Adrenal gland (tissue), 12 donors: ENCODE results near the gene OPCML. TPM values are rescaled to one million over a fixed set of nuclear protein-coding genes. Genes with fewer than 3 reads are reported as not detected.

Experiments
- DNase-seq, 7 donors: peaks; one replicate each; pipeline ENCODE4 v3.0.0-alpha.2; 2019 to 2020
- H3K27ac ChIP-seq, 5 donors: fragments of 200-600 bp; sonication (generic) in 4 of 5; 1 replicate in 3 of 5; 2 replicates in 2 of 5; pipeline versions ENCODE4 v1.5.1 to v1.8.0; 2016 to 2020; ENCODE audit warnings: mild to moderate bottlenecking in 1 of 5
- H3K27me3 ChIP-seq: fragments of 200-600 bp; 2 replicates; pipeline ENCODE4 v1.8.0; 2021
- H3K36me3 ChIP-seq, 2 donors: fragments of 200-600 bp; replicated peaks in 1 of 2; 1 replicate in 1 of 2; 2 replicates in 1 of 2; pipeline versions ENCODE4 v1.5.1 to v1.8.0; 2018 to 2022
- H3K4me1 ChIP-seq, 2 donors: fragments of 200-600 bp; replicated peaks in 1 of 2; 1 replicate in 1 of 2; 2 replicates in 1 of 2; pipeline versions ENCODE4 v1.5.1 to v1.8.0; 2018 to 2021
- H3K4me3 ChIP-seq, 4 donors: fragments of 200-600 bp; sonication (generic) in 3 of 4; one replicate each; pipeline ENCODE4 v1.5.1; 2016 to 2018
- H3K9me3 ChIP-seq, 3 donors: fragments of 200-600 bp; sonication (generic) in 1 of 3; replicated peaks in 1 of 3; 1 replicate in 2 of 3; 2 replicates in 1 of 3; pipeline versions ENCODE4 v1.5.1 to v1.8.0; 2016 to 2021
- POLR2A ChIP-seq, 2 donors: fragments of 450-650 bp; IDR thresholded peaks; one replicate each; pipeline ENCODE4 v1.6.1; 2017; ENCODE audit warnings: antibody characterized with exemption in 2 of 2, mild to moderate bottlenecking in 2 of 2, moderate library complexity in 1 of 2
- WGBS, 4 donors: extraction: QIAGEN DNeasy Blood & Tissue Kit in 2 of 4; methylation state at CpG; one replicate each; pipeline versions ENCODE4 v1.1.5 to v1.1.7; 2013 to 2017; 5-methylcytosine and 5-hydroxymethylcytosine counted together
- intact Hi-C, 2 donors: fragments of 100-400 bp; cut with DNase I; formaldehyde crosslinking; loops; one replicate each; pipeline versions ENCODE4 v1.14.1 to v1.15.0; 2022 to 2023
- polyA plus RNA-seq, 3 donors: library from polyadenylated mRNA; stranded (reverse); fragments of 200-250 nt in 2 of 3; fragments of 350-450 nt in 1 of 3; fragmentation: Illumina TruSeq in 1 of 3; extraction: RNeasy Lipid Tissue Mini Kit (QIAGEN cat#74804) in 1 of 3; gene quantifications; one replicate each; pipeline ENCODE4 v1.2.3, GENCODE V29; 2013 to 2014
- total RNA-seq, 9 donors: library from RNA; depleted of rRNA in 4 of 9; stranded (reverse); fragments of >200 nt in 4 of 9; fragments of 120-200 nt in 1 of 9; fragmentation: NEBNext Ultra II Directional in 1 of 9; extraction: Animal tissue kit (Norgen Biotek cat#: 25700) in 1 of 9; gene quantifications; one replicate each; pipeline versions ENCODE4 v1.1.0 to v1.2.4, GENCODE V29; 2013 to 2023
- TF ChIP-seq, protein P1 (sequence below), 6 experiments: fragments of 450-650 bp in 4 of 6; fragments of 200-600 bp in 2 of 6; sonication (generic) in 1 of 6; IDR thresholded peaks; 1 replicate in 5 of 6; 2 replicates in 1 of 6; pipeline versions ENCODE4 v1.5.1 to v1.8.0; 2016 to 2021; ENCODE audit warnings: antibody characterized with exemption in 6 of 6, mild to moderate bottlenecking in 2 of 6, moderate library complexity in 1 of 6
- donor health status: healthy with polysubstance abuse.
- donor health status: Bipolar disorder and iron deficiency.
- donor health status: DM: yes; HTN: yes; CAD: no.
- donor health status: DM: no; HTN: no; CAD: no.
- donor health status: DM: no; HTN: no; CAD: no.
- donor health status: DM: yes; HTN: yes; CAD: no.

Gene OPCML
- total and polyA plus RNA-seq, 12 donors: 0.10 to 5.5 (median 0.72) TPM; not detected in 5

DNA sequence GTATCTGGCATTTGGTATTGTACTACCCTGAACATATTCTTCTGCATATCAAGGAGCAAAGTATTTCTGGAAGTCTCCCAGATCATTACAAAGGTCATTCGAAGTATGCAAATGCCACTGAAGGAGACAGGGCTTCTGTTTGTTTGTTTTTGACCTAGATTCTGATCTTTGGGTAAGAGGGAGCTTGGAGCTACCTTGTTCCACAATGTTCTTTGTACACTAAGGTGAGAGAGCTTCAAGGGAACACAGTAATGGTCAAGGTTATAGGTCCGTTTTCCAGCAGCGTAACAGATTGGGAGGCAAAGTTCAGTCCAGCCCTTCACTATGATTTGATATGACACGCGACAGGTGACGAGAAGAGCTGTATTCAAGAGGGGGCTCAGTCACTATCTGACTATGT lies 10.0 kb downstream of the OPCML start:
- Histone ChIP-seq H3K4me1 (no peaks in the 10 kb centered on the region), H3K27me3 (no peaks in the 10 kb centered on the region), H3K9me3 (no peaks in the 10 kb centered on the region), H3K4me3 (no peak overlapping the region), H3K27ac (no peak overlapping the region), H3K36me3 (no peaks in the 10 kb centered on the region)
- 71 to 89% (median 78%) methylated on average over 6 of the region's 6 CpGs for WGBS, 4 donors
- DNase-seq: no peak
- TF ChIP-seq, protein P1, sequence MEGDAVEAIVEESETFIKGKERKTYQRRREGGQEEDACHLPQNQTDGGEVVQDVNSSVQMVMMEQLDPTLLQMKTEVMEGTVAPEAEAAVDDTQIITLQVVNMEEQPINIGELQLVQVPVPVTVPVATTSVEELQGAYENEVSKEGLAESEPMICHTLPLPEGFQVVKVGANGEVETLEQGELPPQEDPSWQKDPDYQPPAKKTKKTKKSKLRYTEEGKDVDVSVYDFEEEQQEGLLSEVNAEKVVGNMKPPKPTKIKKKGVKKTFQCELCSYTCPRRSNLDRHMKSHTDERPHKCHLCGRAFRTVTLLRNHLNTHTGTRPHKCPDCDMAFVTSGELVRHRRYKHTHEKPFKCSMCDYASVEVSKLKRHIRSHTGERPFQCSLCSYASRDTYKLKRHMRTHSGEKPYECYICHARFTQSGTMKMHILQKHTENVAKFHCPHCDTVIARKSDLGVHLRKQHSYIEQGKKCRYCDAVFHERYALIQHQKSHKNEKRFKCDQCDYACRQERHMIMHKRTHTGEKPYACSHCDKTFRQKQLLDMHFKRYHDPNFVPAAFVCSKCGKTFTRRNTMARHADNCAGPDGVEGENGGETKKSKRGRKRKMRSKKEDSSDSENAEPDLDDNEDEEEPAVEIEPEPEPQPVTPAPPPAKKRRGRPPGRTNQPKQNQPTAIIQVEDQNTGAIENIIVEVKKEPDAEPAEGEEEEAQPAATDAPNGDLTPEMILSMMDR (IDR thresholded peaks at IDR 0.05): no peak
- TF ChIP-seq POLR2A (IDR thresholded peaks at IDR 0.05): no peak
- intact Hi-C loops: no loop called here

DNA sequence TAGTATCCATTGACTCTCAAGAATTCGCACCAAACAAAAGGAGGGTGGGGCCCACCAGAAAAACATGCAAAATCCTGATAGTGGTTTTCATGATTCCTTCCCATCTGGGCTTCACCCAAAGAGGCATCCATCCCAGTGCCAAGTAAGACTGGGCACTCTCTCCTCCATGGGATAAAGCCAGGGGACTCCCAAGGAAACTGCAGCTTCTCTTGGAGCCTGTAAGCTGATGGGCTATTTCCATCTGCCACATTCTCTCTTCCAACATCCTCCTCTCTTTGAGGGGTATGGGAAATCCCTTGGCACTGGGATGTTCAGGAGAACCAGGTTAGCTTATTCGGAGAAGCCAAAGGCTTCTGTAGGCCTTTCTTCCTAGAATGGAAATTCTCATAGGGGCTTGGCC lies 10.8 kb downstream of the OPCML start:
- 75 to 91% (median 86%) methylated on average over 2 of the region's 2 CpGs for WGBS, 4 donors
- Histone ChIP-seq H3K36me3 (no peaks in the 10 kb centered on the region), H3K4me1 (no peaks in the 10 kb centered on the region), H3K27ac (no peak overlapping the region), H3K4me3 (no peak overlapping the region), H3K27me3 (no peaks in the 10 kb centered on the region), H3K9me3 (no peaks in the 10 kb centered on the region)
- DNase-seq: no peak
- intact Hi-C loops: no loop called here
- TF ChIP-seq, protein P1 (IDR thresholded peaks at IDR 0.05): no peak
- no peak for TF ChIP-seq POLR2A (IDR thresholded peaks at IDR 0.05)

DNA sequence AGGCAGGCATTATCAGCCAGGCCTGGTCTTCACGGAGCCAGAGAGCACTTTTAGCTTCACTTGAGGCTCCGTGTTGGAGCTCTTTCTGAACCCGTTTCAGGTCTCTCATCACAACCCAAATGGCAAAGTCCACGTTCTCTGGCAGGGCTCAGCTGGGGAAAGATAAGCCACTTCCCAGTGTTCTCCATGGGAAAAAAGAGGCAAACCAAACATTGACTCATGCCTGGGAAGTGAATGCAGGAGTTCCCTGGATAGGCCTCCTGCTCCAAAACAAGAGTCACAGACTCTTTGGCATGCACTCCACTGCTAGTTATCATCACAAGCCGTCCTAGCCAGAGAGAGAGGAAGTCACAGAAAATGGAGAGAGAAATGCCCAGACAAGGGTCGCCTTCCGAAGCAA lies 11.6 kb downstream of the OPCML start:
- Histone ChIP-seq H3K27ac (no peak overlapping the region), H3K27me3 (no peaks in the 10 kb centered on the region), H3K4me1 (no peaks in the 10 kb centered on the region), H3K4me3 (no peak overlapping the region), H3K36me3 (no peaks in the 10 kb centered on the region), H3K9me3 (no peaks in the 10 kb centered on the region)
- no peak for DNase-seq
- intact Hi-C loops: no loop called here
- WGBS, 4 donors: 54 to 73% (median 62%) methylated on average over 7 of the region's 7 CpGs
- TF ChIP-seq, protein P1 (IDR thresholded peaks at IDR 0.05): no peak
- TF ChIP-seq POLR2A (IDR thresholded peaks at IDR 0.05): no peak

DNA sequence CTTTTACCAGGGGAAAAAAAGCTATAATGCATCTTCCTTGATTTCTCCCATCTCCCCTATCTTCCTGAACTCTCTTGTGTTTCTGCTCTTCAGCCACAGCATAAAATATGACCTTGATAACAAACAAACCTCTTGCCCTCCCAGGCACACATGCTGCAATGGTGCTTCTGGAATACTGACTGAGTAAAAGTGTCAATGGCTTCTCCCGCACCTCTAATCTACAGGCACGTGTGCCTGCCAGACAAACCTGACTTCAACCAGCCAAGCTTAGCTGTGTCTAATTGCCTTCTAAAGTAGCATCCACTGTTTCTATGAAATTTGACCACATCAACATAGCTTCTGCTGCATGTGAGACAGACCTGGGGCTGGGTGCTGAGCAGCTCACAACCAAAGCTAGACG lies 12.7 kb downstream of the OPCML start:
- intact Hi-C loops: no loop called here
- Histone ChIP-seq H3K27me3 (no peaks in the 10 kb centered on the region), H3K4me3 (no peak overlapping the region), H3K9me3 (no peaks in the 10 kb centered on the region), H3K27ac (no peak overlapping the region), H3K36me3 (no peaks in the 10 kb centered on the region), H3K4me1 (no peaks in the 10 kb centered on the region)
- 68 to 87% (median 76%) methylated on average over 3 of the region's 3 CpGs for WGBS, 4 donors
- TF ChIP-seq POLR2A (IDR thresholded peaks at IDR 0.05): no peak
- TF ChIP-seq, protein P1 (IDR thresholded peaks at IDR 0.05): no peak
- no peak for DNase-seq
